Vagina (tissue), 2 donors: ENCODE measurements around the gene TUT4. TPM values are rescaled to one million over a fixed set of nuclear protein-coding genes. Genes with fewer than 3 reads are reported as not detected.

ENCODE experiments used
- DNase-seq, 2 donors: peaks; one replicate each; pipeline ENCODE4 v3.0.0-alpha.2; 2017; ENCODE audit errors: extremely low spot score in 2 of 2
- H3K27ac ChIP-seq: fragments of 200-600 bp; sonication (generic); one replicate; pipeline ENCODE4 v1.5.1; 2019
- H3K27me3 ChIP-seq: fragments of 200-600 bp; sonication (generic); one replicate; pipeline ENCODE4 v1.5.1; 2019
- H3K36me3 ChIP-seq, 2 donors: fragments of 200-600 bp; sonication (generic); one replicate each; pipeline ENCODE4 v1.5.1; 2017 to 2019
- H3K4me1 ChIP-seq: fragments of 200-600 bp; sonication (generic); one replicate; pipeline ENCODE4 v1.5.1; 2019
- H3K4me3 ChIP-seq, 2 donors: fragments of 200-600 bp; sonication (generic); 1 replicate in 1 of 2; 2 replicates in 1 of 2; pipeline ENCODE4 v1.5.1; 2016 to 2019
- H3K9me3 ChIP-seq: fragments of 200-600 bp; sonication (generic); one replicate; pipeline ENCODE4 v1.5.1; 2019
- CTCF ChIP-seq, 3 experiments: fragments of 450-650 bp in 2 of 3; fragments of 200-600 bp in 1 of 3; sonication (generic) in 1 of 3; IDR thresholded peaks; one replicate each; pipeline ENCODE4 v1.5.1; 2017 to 2019; ENCODE audit warnings: antibody characterized with exemption in 3 of 3, mild to moderate bottlenecking in 2 of 3, moderate library complexity in 2 of 3
- POLR2A ChIP-seq, 2 donors: fragments of 450-650 bp; IDR thresholded peaks; one replicate each; pipeline ENCODE4 v1.6.1; 2017; ENCODE audit warnings: antibody characterized with exemption in 2 of 2, mild to moderate bottlenecking in 2 of 2, moderate library complexity in 2 of 2
- POLR2AphosphoS5 ChIP-seq, 2 donors: sonication (generic); formaldehyde crosslinking; IDR thresholded peaks; one replicate each; pipeline ENCODE4 v1.9.0; 2017; ENCODE audit warnings: antibody characterized with exemption in 2 of 2, mild to moderate bottlenecking in 2 of 2, low read depth in 1 of 2; ENCODE audit not compliant: insufficient read depth in 1 of 2
- intact Hi-C: fragments of 100-400 bp; cut with DNase I; formaldehyde crosslinking; loops from one replicate; pipeline ENCODE4 v1.15.1; 2023
- total RNA-seq: library from RNA; depleted of rRNA; stranded (reverse); fragments of >200 nt; gene quantifications from one replicate; pipeline ENCODE4 v1.2.3, GENCODE V29; 2016

Gene TUT4
- total RNA-seq, 1 donor from 2014 or later, result 78.1 TPM

GRCh38 chr1:52477876-52478275 lies 75.0 kb downstream of the TUT4 start:
- Histone ChIP-seq H3K9me3 (no peaks in the 10 kb centered on the region), H3K27ac (no peak overlapping the region), H3K4me3 (no peak overlapping the region), H3K27me3 (no peaks in the 10 kb centered on the region), H3K4me1 (no peaks in the 10 kb centered on the region), H3K36me3 (peaks cover 0 to 6% of the 10 kb centered on the region in 2 donors)
- intact Hi-C loops, result no loop called here
- TF ChIP-seq CTCF (IDR thresholded peaks at IDR 0.05), result no peak
- no peak for TF ChIP-seq POLR2A (IDR thresholded peaks at IDR 0.05)
- no peak for TF ChIP-seq POLR2AphosphoS5 (IDR thresholded peaks at IDR 0.05; ENCODE audit: insufficient read depth in 1 of 2, low read depth in 1 of 2)
- DNase-seq, result no peak

- Histone ChIP-seq H3K9me3 (no peaks in the 10 kb centered on the region), H3K27ac (no peak overlapping the region), H3K36me3 (peaks cover 0 to 6% of the 10 kb centered on the region in 2 donors), H3K4me3 (no peak overlapping the region), H3K27me3 (no peaks in the 10 kb centered on the region), H3K4me1 (no peaks in the 10 kb centered on the region)
- intact Hi-C loops, result no loop called here
- no peak for DNase-seq
- TF ChIP-seq POLR2AphosphoS5 (IDR thresholded peaks at IDR 0.05; ENCODE audit: insufficient read depth in 1 of 2, low read depth in 1 of 2) (no peak), CTCF (IDR thresholded peaks at IDR 0.05) (no peak), POLR2A (IDR thresholded peaks at IDR 0.05) (no peak)
Measured at GRCh38 chr1:52476943-52477342, 75.9 kb downstream of the TUT4 start.

GRCh38 chr1:52474807-52475206 lies 78.1 kb downstream of the TUT4 start:
- Histone ChIP-seq H3K27me3 (no peaks in the 10 kb centered on the region), H3K4me1 (no peaks in the 10 kb centered on the region), H3K4me3 (no peak overlapping the region), H3K9me3 (no peaks in the 10 kb centered on the region), H3K27ac (no peak overlapping the region), H3K36me3 (peaks cover 0 to 6% of the 10 kb centered on the region in 2 donors)
- no peak for DNase-seq
- TF ChIP-seq CTCF (IDR thresholded peaks at IDR 0.05) (no peak), POLR2A (IDR thresholded peaks at IDR 0.05) (no peak), POLR2AphosphoS5 (IDR thresholded peaks at IDR 0.05; ENCODE audit: insufficient read depth in 1 of 2, low read depth in 1 of 2) (no peak)
- intact Hi-C loops, result no loop called here

GRCh38 chr1:52473039-52473438 lies 79.9 kb downstream of the TUT4 start:
- Histone ChIP-seq H3K36me3 (peaks cover 0 to under 1% of the 10 kb centered on the region in 2 donors), H3K27me3 (no peaks in the 10 kb centered on the region), H3K4me3 (no peak overlapping the region), H3K9me3 (no peaks in the 10 kb centered on the region), H3K27ac (no peak overlapping the region), H3K4me1 (no peaks in the 10 kb centered on the region)
- intact Hi-C loops, result no loop called here
- DNase-seq, result no peak
- TF ChIP-seq CTCF (IDR thresholded peaks at IDR 0.05), result no peak

GRCh38 chr1:52472384-52472783 lies 80.5 kb downstream of the TUT4 start:
- H3K4me1 ChIP-seq, result no peaks in the 10 kb centered on the region
- intact Hi-C loops, result no loop called here
- H3K9me3 ChIP-seq, result no peaks in the 10 kb centered on the region
- no peak overlapping the region for H3K27ac ChIP-seq
- no peaks in the 10 kb centered on the region for H3K27me3 ChIP-seq
- H3K4me3 ChIP-seq, result no peak overlapping the region
- DNase-seq, result no peak
- H3K36me3 ChIP-seq, result no peaks in the 10 kb centered on the region
- TF ChIP-seq POLR2A (IDR thresholded peaks at IDR 0.05) (no peak), POLR2AphosphoS5 (IDR thresholded peaks at IDR 0.05; ENCODE audit: insufficient read depth in 1 of 2, low read depth in 1 of 2) (no peak), CTCF (IDR thresholded peaks at IDR 0.05) (no peak)
